Measurements from ENCODE around the gene NIN. TPM values are rescaled to one million over a fixed set of nuclear protein-coding genes. Genes with fewer than 3 reads are reported as not detected.

Gene NIN
- total RNA-seq, 1 donor from 2014 or later: 21.0 TPM

GRCh38 chr14:50801706-50802105 is 29.3 kb downstream of the NIN start:
- H3K4me1 Mint-ChIP-seq (ENCODE audit: low read depth): no peaks in the 10 kb centered on the region
- TF ChIP-seq CTCF (IDR thresholded peaks at IDR 0.05; ENCODE audit: unreplicated experiment): no peak
- no peaks in the 10 kb centered on the region for H3K9me3 Mint-ChIP-seq (ENCODE audit: low read depth)
- no peak overlapping the region for H3K27ac Mint-ChIP-seq
- DNase-seq (ENCODE audit: low spot score, unreplicated experiment): no peak
- H3K4me3 Mint-ChIP-seq (ENCODE audit: low read depth): no peak overlapping the region
- no peaks in the 10 kb centered on the region for H3K36me3 Mint-ChIP-seq (ENCODE audit: insufficient read depth)
- peaks cover 10% of the 10 kb centered on the region for H3K27me3 Mint-ChIP-seq

- H3K4me1 Mint-ChIP-seq (ENCODE audit: low read depth): no peaks in the 10 kb centered on the region
- H3K27me3 Mint-ChIP-seq: peaks cover 15% of the 10 kb centered on the region
- DNase-seq (ENCODE audit: low spot score, unreplicated experiment): no peak
- H3K36me3 Mint-ChIP-seq (ENCODE audit: insufficient read depth): no peaks in the 10 kb centered on the region
- no peaks in the 10 kb centered on the region for H3K9me3 Mint-ChIP-seq (ENCODE audit: low read depth)
- H3K4me3 Mint-ChIP-seq (ENCODE audit: low read depth): no peak overlapping the region
- H3K27ac Mint-ChIP-seq: no peak overlapping the region
- no peak for TF ChIP-seq CTCF (IDR thresholded peaks at IDR 0.05; ENCODE audit: unreplicated experiment)
Measured at GRCh38 chr14:50800032-50800431, 30.9 kb downstream of the NIN start.

GRCh38 chr14:50798048-50798421 is 32.9 kb downstream of the NIN start:
- H3K27ac Mint-ChIP-seq: no peak overlapping the region
- no peak overlapping the region for H3K4me3 Mint-ChIP-seq (ENCODE audit: low read depth)
- DNase-seq (ENCODE audit: low spot score, unreplicated experiment): no peak
- H3K4me1 Mint-ChIP-seq (ENCODE audit: low read depth): peaks cover 3% of the 10 kb centered on the region
- no peaks in the 10 kb centered on the region for H3K9me3 Mint-ChIP-seq (ENCODE audit: low read depth)
- H3K27me3 Mint-ChIP-seq: peaks cover 17% of the 10 kb centered on the region
- H3K36me3 Mint-ChIP-seq (ENCODE audit: insufficient read depth): no peaks in the 10 kb centered on the region
- TF ChIP-seq CTCF (IDR thresholded peaks at IDR 0.05; ENCODE audit: unreplicated experiment): no peak

GRCh38 chr14:50797250-50798047 is 33.5 kb downstream of the NIN start:
- no peak for DNase-seq (ENCODE audit: low spot score, unreplicated experiment)
- H3K9me3 Mint-ChIP-seq (ENCODE audit: low read depth): no peaks in the 10 kb centered on the region
- no peak overlapping the region for H3K4me3 Mint-ChIP-seq (ENCODE audit: low read depth)
- H3K27ac Mint-ChIP-seq: no peak overlapping the region
- H3K36me3 Mint-ChIP-seq (ENCODE audit: insufficient read depth): no peaks in the 10 kb centered on the region
- H3K4me1 Mint-ChIP-seq (ENCODE audit: low read depth): peaks cover 3% of the 10 kb centered on the region
- peaks cover 19% of the 10 kb centered on the region for H3K27me3 Mint-ChIP-seq
- TF ChIP-seq CTCF (IDR thresholded peaks at IDR 0.05; ENCODE audit: unreplicated experiment): no peak

- Mint-ChIP-seq H3K27ac (no peak overlapping the region), H3K36me3 (ENCODE audit: insufficient read depth) (no peaks in the 10 kb centered on the region), H3K27me3 (peaks cover 19% of the 10 kb centered on the region), H3K4me3 (ENCODE audit: low read depth) (no peak overlapping the region), H3K4me1 (ENCODE audit: low read depth) (peaks cover 3% of the 10 kb centered on the region), H3K9me3 (ENCODE audit: low read depth) (no peaks in the 10 kb centered on the region)
- DNase-seq (ENCODE audit: low spot score, unreplicated experiment): no peak
- TF ChIP-seq CTCF (IDR thresholded peaks at IDR 0.05; ENCODE audit: unreplicated experiment): no peak
Measured at GRCh38 chr14:50796390-50796789, 34.6 kb downstream of the NIN start.

All from progenitor cell of endocrine pancreas (in vitro differentiated cells).